ENCODE results near the gene HOXD4.

DNA sequence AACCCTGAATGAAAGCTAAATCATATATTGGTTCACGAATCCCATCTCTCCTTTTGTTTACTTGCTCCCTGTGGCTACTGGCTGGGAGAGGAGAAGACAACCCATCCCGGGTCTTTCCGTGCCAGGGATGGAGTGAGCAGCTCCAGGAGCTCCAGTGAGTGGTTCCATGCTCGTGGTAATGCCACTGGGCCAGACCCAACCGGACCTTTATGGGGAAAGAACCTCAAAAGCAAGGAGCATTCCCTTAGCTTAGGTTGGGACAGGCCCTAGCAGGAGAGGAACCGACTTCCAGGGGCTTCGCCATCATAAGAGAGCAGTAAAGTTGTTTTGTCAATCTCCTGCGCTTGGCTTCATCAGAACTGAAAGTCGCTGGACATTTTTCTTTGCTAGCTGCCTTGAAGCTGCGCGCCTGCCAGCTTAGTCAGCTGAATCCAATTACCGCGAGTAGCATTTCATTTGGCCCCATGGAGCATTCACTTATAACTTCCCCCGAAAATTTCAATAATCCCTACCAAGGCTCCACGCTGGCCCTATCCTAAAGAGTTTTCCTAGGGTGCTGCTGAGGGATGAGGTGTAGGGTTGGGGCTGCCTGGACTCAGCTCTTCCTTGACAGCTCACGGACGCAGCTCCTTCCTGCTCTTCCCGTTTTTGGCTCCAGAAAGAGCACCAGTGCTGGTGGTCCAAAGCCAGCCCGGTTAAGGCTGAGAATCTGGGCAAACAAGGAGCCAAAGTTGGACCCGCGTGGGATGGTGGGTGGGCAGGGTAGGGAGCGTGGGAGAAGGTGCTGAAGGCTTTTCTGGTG is 10.7 kb downstream of the HOXD4 start:
- no peak for TF ChIP-seq POLR2A (IDR thresholded peaks at IDR 0.05)
- TF ChIP-seq, protein P1, sequence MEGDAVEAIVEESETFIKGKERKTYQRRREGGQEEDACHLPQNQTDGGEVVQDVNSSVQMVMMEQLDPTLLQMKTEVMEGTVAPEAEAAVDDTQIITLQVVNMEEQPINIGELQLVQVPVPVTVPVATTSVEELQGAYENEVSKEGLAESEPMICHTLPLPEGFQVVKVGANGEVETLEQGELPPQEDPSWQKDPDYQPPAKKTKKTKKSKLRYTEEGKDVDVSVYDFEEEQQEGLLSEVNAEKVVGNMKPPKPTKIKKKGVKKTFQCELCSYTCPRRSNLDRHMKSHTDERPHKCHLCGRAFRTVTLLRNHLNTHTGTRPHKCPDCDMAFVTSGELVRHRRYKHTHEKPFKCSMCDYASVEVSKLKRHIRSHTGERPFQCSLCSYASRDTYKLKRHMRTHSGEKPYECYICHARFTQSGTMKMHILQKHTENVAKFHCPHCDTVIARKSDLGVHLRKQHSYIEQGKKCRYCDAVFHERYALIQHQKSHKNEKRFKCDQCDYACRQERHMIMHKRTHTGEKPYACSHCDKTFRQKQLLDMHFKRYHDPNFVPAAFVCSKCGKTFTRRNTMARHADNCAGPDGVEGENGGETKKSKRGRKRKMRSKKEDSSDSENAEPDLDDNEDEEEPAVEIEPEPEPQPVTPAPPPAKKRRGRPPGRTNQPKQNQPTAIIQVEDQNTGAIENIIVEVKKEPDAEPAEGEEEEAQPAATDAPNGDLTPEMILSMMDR (IDR thresholded peaks at IDR 0.05): no peak

Data from Peyer's patch (tissue), 4 donors.